HG03521 (cell line): ENCODE results near the gene DCAF15.
"Not testable (repeated sequence)": the region's sequence is repeated elsewhere in the genome, so short reads cannot be mapped to it uniquely, and the experiment has no call there.

Source experiments
- ATAC-seq: cut with Tn5 transposase; IDR thresholded peaks from one replicate; pipeline ENCODE4 v1.9.1; 2021; ENCODE audit warnings: mild to moderate bottlenecking, moderate library complexity; ENCODE audit not compliant: unreplicated experiment

DCAF15 gene

GRCh38 chr19:13952154-13952930, at the start of gene DCAF15:
Gene DCAF15 (plus strand): TSS chr19:13952509. CDS start chr19:13952513, 4 bp downstream.
- peak; percentile 96 for ATAC-seq

DNA sequence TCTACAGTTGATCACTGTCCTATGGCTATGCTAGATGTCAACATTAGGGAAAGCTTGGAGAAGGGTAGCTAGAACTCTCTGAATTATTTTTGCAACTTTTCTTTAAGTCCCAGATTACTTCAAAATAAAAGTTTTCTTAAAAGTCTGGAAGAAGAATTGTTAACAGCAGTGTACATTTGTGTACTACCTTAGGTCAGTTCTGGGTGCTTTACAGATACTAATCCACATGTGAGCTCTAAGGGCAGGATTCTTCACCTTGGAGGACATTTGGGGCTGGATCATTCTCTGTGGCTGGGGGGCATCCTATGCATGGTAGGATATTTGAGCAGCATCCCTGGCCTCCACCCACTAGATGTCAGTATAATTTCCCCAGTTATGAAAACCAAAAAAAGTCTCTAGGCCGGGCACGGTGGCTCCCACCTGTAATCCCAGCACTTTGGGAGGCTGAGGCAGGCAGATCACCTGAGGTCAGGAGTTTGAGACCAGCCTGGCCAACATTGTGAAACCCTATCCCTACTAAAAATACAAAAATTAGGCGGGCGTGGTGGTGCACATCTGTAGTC, 49.2 kb upstream of the DCAF15 start:
- no peak for ATAC-seq

DNA sequence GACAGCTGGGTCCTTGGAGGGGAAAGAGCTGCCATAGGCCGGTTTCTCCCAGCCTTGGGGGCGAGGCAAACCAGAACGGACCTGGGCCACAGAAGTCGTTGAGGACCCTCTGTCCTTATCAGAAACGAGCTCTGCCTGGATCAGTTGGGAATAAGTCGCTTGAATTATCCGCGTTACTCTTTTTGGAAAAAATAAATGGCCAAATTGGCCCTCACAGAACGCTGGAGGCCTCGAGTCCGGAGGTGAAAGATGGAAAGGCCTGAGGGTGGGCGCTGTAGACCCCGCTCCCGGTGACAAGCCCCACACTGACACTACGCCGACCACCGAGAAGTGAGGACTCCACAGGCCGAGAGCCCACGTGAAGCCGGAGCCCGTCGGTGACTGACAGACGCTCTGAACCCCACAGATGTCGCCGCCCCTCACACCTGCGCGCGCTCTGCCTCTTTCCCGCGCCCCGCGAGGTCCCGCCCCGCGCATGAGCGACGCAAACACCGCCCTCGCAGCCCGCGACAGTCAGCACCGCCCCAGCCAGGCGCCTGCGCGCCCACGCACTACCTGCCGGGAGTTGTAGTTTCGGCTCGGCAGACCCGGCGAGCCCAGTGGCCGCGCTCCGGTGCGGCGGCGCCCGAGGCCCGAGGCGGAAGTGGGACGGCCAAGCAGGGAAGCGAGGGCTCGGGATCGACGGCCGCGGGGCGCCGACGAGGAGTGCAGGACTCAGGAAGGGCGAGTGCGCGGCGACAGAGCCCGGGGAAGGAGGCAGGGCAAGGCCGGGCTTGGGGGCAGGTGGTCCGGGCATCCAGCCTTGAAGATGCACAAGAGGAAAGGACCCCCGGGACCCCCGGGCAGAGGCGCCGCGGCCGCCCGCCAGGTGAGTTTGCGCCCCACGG, 46.4 kb upstream of the DCAF15 start, which contains the start of the genes BRME1 and CC2D1A:
Gene BRME1 (minus strand): TSS at position 484 of the 887 bp plus-strand sequence. CDS start 1,225 bp downstream, outside the sequence.
Gene CC2D1A (plus strand): TSS at position 568 of the 887 bp plus-strand sequence. CDS start 241 bp downstream, at position 809.
- ATAC-seq: peak; percentile 91

DNA sequence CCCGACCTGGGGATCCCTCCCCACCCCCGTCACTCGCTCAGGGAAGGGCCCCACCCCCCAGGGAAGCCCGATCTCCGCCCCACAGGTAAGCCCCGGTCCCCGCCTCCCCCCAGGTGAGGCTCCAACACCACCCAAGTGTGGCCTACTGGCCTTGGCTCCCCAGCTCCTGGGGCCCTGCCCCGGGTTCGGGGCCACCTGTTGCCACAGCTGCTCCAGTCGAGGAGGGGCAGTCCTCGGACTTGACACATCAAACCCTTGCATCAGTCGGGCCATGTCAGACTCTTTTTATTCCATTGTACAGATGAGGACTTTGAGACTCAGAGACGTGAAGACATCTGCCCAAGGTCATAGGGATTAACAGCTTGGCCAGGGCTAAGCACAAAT, 45.8 kb upstream of the DCAF15 start:
- ATAC-seq: peak; percentile 7

GRCh38 chr19:13906910-13907309, 45.4 kb upstream of the DCAF15 start:
- no peak for ATAC-seq

DNA sequence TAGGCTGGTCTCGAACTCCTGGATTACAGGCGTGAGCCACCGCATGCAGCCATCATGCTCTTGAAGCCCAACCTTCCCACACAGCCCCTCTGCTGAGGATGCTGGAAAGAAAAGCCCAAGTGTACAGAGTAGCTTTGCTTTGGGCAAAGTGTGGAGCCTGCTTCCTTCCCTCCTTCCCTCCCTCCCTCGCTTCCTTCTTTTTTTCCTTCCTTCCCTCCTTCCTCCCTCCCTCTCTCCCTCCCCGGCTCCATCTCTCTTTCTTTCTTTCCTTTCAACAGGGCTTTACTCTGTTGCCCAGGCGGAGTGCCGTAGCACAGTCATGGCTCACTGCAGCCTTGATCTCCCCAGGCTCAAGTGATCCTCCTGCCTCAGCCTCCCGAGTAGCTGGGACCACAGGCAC, 43.6 kb upstream of the DCAF15 start:
- no peak for ATAC-seq

DNA sequence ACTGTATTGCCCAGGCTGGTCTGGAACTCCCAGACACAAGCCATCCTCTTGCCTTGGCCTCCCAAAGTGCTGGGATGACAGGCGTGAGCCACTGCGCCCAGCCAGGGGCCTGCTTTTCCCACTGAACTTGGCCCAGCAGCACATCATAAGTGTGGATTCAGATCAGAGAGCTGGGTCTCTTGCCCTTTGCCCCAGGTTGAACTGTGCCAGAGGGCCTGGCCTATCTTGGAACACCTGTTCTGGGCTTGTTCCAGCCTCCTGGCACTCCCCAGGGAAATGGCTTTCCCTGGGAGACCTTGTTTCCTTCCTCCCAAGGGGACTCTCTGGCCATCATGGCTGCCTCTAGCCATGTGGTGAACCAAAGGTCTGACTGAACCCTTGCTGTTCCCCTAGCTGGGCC, 42.9 kb upstream of the DCAF15 start:
- no peak for ATAC-seq

DNA sequence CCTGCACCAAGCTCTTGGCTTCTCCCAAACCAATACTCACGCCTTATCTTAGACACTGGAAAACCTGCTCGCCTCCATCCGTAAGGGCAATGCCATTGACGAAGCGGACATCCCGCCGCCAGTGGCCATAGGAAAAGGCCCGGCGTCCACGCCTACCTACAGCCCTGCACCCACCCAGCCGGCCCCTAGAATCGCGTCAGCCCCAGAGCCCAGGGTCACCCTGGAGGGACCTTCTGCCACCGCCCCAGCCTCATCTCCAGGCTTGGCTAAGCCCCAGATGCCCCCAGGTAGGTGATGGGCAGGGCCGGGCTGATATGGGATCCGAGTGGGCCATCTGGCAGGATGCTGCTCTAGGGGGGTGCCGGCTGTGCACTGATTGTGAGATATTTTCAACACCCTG, 39.0 kb upstream of the DCAF15 start:
- ATAC-seq: no peak

DNA sequence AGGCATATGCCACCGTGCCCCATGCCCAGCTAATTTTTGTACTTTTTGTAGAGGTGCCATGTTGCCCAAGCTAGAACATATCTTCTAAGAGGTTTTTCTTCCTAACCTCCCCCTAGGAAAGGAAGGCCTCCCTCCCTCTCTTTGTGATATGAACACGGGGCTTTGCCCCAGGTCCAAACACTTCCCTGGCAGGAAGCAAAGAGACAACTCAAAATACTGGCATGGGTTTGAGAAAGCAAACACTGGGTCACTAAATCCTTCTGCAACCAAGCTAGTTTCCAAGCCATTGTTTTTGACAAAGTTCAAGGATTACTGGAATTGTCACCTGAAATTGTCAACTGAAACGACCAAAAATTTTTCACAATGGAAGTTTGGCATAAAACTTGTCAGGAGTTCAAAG, 37.5 kb upstream of the DCAF15 start:
- ATAC-seq: no peak

DNA sequence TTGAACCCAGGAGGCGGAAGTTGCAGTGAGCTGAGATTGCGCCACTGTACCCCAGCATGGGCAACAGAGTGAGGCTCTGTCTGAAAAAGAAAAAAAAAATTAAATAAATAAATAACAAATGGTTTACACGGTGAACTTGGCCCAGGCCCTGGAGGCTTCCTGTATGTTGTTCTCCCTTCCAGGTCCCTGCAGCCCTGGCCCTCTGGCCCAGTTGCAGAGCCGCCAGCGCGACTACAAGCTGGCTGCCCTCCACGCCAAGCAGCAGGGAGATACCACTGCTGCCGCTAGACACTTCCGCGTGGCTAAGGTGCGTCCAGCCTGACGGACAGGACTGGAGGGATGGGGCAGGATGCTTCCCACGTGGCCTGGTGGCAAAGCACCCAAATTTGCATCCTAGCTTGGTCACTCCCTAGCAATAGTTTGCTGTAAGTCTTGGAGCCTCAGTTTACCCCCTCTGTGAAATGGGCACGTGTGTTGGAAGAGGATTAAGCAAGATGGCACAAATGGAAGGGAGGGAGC, 34.4 kb upstream of the DCAF15 start:
- ATAC-seq: no peak

DNA sequence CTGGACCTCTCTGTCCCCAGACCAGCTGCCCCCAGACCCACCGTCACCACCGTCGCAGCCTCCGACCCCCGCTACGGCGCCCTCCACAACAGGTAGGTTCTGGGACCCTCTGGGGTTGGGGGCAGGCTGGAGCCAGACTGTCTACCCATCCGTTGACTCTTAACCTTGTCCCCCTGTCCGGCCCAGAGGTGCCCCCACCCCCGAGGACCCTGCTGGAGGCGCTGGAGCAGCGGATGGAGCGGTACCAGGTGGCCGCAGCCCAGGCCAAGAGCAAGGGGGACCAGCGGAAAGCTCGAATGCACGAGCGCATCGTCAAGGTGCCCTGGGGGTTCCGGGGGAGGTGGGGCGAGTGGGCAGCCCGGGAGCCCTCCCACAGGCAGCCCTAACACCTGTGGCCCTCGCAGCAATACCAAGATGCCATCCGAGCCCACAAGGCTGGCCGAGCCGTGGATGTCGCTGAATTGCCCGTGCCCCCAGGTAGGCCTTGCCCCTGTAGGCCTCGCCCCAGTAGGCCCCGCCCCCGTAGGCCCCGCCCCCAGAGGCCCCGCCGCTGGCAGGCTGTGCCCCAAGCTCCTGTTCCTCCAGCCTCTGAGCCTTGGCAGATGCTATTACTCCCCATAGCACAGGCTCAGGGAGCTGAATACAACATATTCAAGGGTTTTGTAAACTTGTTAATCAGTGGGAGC, 33.4 kb upstream of the DCAF15 start:
- no peak for ATAC-seq

DNA sequence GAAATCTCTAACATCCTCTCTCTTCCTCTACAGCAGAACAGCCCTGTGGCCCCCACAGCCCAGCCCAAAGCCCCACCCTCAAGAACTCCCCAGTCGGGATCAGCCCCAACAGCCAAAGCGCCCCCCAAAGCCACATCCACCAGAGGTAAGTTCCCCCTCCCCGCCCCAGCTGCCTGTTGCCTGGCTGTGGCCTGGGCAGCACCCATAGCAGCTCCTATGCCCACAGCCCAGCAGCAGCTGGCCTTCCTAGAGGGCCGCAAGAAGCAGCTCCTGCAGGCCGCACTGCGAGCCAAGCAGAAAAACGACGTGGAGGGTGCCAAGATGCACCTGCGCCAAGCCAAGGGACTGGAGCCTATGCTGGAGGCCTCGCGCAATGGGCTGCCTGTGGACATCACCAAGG, 31.8 kb upstream of the DCAF15 start:
- ATAC-seq: no peak

DNA sequence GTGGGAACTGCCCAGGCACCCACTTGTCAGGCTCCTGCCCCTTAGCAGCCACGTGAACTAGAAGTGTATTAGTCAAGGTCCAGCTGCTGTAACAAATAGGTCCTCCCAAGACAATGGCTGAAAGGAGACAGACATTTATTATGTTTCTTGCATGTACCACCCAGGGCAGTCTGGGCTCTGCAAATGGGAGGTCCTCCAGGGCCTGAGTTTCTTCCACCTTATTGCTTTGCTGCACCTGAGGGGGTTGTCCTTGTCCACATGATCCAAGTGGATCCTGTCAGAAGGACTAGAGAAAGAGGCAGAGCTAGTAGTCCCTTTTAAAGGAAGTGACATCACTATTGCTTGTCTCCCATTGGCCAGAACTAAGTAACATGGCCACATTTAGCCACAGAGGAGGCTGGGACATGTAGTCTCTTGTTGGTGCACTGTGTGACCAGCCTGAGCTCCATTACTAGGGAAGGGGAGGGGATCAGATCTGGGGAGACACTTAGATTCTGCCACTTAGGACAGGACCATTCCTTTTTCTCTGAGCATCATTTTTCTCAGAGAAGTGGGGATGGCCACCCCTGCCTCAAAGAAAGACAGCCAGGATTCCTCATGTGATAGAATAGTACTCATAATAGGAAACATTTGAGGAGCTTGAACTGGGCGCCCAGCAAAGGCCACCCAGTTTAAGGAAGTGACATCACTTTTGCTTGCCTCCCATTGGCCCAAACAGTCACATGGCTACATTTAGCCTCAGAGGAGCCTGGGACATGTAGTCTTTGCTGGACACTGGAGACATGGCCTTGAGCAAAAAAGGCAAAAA, 31.2 kb upstream of the DCAF15 start:
- no peak for ATAC-seq

- not testable (repeated sequence) for ATAC-seq
Observed at GRCh38 chr19:13922118-13922517, 30.2 kb upstream of the DCAF15 start.

GRCh38 chr19:13923194-13923987, 28.9 kb upstream of the DCAF15 start:
- ATAC-seq: no peak

DNA sequence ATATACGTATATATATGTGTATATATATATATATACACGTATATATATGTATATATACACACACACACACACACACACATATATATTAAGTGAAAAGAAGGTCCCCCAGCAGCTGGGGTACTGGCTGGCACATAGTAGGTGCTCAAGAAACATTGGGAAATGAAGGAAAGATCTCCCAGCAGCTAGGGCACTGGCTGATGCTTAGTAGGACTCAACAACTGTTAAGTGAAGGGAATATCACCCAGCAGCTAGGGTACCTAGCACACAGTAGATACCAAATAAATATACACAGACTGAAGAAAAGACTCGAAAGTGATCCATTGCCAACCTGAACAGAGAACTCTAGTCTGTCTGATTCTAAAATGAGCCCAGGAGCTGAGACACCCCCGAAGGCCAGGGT, 26.3 kb upstream of the DCAF15 start:
- no peak for ATAC-seq

DNA sequence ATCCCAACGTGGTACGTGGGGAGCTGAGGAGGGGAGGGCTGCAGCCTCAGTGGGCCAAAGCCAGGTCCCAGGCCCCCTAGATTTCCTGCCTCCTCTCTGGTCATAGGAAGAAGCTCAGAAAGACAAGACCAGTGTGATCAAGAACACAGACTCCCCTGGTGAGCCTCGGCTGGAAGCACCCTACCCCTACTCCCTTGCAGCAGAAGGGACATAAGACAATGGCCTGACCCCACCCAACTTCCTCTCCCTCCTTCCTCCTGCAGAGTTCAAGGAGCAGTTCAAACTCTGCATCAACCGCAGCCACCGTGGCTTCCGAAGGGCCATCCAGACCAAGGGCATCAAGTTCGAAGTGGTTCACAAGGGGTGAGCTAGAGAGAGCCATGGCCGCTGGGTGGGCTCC, 25.6 kb upstream of the DCAF15 start:
- no peak for ATAC-seq

DNA sequence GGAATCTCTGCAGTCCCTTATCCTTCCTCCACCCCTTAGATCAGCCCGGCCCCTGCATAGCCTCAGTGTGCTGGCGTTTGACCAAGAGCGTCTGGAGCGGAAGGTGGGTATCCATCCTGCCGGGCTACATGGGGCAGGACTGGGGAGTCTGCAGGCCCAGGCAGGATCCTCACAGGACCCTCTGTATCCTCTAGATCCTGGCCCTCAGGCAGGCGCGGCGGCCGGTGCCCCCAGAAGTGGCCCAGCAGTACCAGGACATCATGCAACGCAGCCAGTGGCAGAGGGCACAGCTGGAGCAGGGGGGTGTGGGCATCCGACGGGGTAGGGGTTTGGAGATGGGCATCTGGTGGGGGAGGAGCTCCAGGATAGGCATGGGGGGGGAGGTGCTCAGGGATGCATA, 23.0 kb upstream of the DCAF15 start:
- ATAC-seq: no peak

- no peak for ATAC-seq
Observed at GRCh38 chr19:13929956-13930355, 22.4 kb upstream of the DCAF15 start.
